Kidney (tissue), 14 donors: Measurements from ENCODE around the gene FBXL7. TPM values are rescaled to one million over a fixed set of nuclear protein-coding genes. Genes with fewer than 3 reads are reported as not detected.

Experiments used
- DNase-seq, 5 donors: peaks; one replicate each; pipeline ENCODE4 v3.0.0-alpha.2; 2013 to 2020
- FAIRE-seq: peaks from 2 replicates; lab custom pipeline; 2012; peaks lifted over from hg19 to GRCh38; lab: Jason Lieb, UNC
- H3K27ac ChIP-seq, 2 donors: one replicate each; pipeline ENCODE4 v1.7.0; 2013; ENCODE audit warnings: low read depth in 2 of 2, low read length in 2 of 2, inconsistent platforms in 1 of 2
- H3K27me3 ChIP-seq: one replicate; pipeline ENCODE4 v1.7.1; 2013; ENCODE audit warnings: low read length, inconsistent platforms; ENCODE audit not compliant: control insufficient read depth, insufficient read depth
- H3K36me3 ChIP-seq, 3 donors: one replicate each; pipeline versions ENCODE4 v1.7.0 to v1.7.1; 2013; ENCODE audit warnings: low read length in 3 of 3, control low read depth in 1 of 3, inconsistent platforms in 1 of 3; ENCODE audit not compliant: insufficient read depth in 3 of 3, control insufficient read depth in 2 of 3
- H3K4me1 ChIP-seq, 3 donors: one replicate each; pipeline versions ENCODE4 v1.7.0 to v1.7.1; 2013; ENCODE audit warnings: low read length in 3 of 3, inconsistent platforms in 1 of 3, low read depth in 1 of 3; ENCODE audit not compliant: control insufficient read depth in 2 of 3, insufficient read depth in 2 of 3
- H3K4me3 ChIP-seq, 3 donors: one replicate each; pipeline versions ENCODE4 v1.7.0 to v1.8.1; 2013; ENCODE audit warnings: low read length in 3 of 3, control low read depth in 1 of 3, inconsistent platforms in 1 of 3
- H3K9ac ChIP-seq, 3 donors: one replicate each; pipeline versions ENCODE4 v1.7.0 to v1.7.1; 2013; ENCODE audit warnings: low read length in 3 of 3, control low read depth in 1 of 3, inconsistent platforms in 1 of 3
- H3K9me3 ChIP-seq, 3 donors: one replicate each; pipeline versions ENCODE4 v1.7.0 to v1.7.1; 2013; ENCODE audit warnings: low read length in 3 of 3, control low read depth in 1 of 3, inconsistent platforms in 1 of 3; ENCODE audit not compliant: control insufficient read depth in 2 of 3, insufficient read depth in 1 of 3
- CTCF ChIP-seq: IDR thresholded peaks from 3 replicates; pipeline ENCODE4 v1.5.1; 2012; ENCODE audit warnings: mild to moderate bottlenecking, moderate library complexity, borderline replicate concordance; ENCODE audit not compliant: insufficient read depth; ENCODE audit errors: extremely low read depth
- intact Hi-C: fragments of 100-400 bp; cut with DNase I; formaldehyde crosslinking; loops from one replicate; pipeline ENCODE4 v1.11.1; 2022
- polyA plus RNA-seq: library from polyadenylated mRNA; stranded (reverse); fragments of 350-450 nt; fragmentation: Illumina TruSeq; extraction: RNeasy Lipid Tissue Mini Kit (QIAGEN cat#74804); gene quantifications from one replicate; pipeline ENCODE4 v1.2.3, GENCODE V29; 2014; ENCODE audit warnings: low read depth, low replicate concordance; ENCODE audit not compliant: insufficient read depth
- total RNA-seq: library from RNA; stranded (reverse); fragmentation: NEBNext Ultra II Directional; extraction: Animal tissue kit (Norgen Biotek cat#: 25700); gene quantifications from one replicate; pipeline ENCODE4 v1.2.1, GENCODE V29; 2021
- donor health status: control.
- donor health status: control.
- donor health status: control.
- donor health status: control.
- donor health status: control.
- donor health status: DM: yes; HTN: yes; CAD: no.
- donor health status: Normal renal cell carcinoma (clear cell type).

Gene FBXL7
- total and polyA plus RNA-seq, 2 donors from 2014 or later: 3.9 to 6.1 TPM

DNA sequence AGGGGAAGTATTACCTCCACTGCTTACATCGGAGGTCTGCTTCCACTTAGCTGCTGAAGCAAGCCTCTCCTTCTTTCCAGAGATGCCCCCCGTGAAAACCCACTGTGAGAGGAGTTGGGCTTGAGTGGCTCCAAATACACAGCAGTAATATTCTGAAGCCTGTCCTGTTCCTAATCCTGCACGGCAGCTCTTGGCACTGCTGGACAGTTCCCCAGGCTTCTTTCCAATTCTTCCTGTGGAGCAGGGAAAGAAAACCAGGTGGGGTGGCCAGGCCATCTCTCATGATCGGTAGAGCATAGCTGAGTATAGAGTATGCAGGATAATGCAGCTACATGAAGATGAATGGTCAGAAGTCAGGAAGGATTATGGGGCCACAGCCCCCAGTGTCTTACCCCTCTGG, 344.3 kb downstream of the FBXL7 start:
- H3K4me1 ChIP-seq: no peaks in the 10 kb centered on the region
- DNase-seq (peak in 1 of 5 donors; percentile 12), FAIRE-seq (no peak)
- H3K36me3 ChIP-seq: no peaks in the 10 kb centered on the region
- H3K9ac ChIP-seq: no peak overlapping the region
- H3K27me3 ChIP-seq: no peaks in the 10 kb centered on the region
- no peak overlapping the region for H3K4me3 ChIP-seq
- H3K9me3 ChIP-seq: no peaks in the 10 kb centered on the region
- intact Hi-C loops: no loop called here
- H3K27ac ChIP-seq: no peak overlapping the region
- TF ChIP-seq CTCF: no peak

DNA sequence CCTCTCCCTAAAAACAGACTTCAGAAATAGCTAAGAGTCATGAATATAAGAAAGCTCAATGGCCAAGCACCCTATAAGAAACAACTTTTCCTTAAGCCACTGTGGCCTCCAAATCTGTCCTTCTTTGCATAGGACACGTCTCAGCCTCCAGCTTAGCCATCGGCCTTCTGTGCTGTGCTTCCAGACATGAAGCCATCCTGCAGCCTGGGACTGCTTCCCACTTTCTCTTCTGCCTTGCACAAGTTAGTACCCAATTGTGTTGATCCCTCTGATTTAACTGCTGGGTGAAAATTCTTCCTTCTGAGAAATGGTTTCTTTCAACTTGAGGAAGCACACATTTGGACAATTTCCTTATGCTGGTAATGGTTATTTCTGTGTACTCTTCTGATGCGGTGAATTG, 344.9 kb downstream of the FBXL7 start:
- intact Hi-C loops: no loop called here
- DNase-seq: no peak

GRCh38 chr5:15850536-15850935, 350.6 kb downstream of the FBXL7 start:
- Histone ChIP-seq H3K4me1 (no peaks in the 10 kb centered on the region), H3K9ac (no peak overlapping the region), H3K27ac (no peak overlapping the region), H3K4me3 (no peak overlapping the region), H3K9me3 (no peaks in the 10 kb centered on the region), H3K36me3 (no peaks in the 10 kb centered on the region), H3K27me3 (no peaks in the 10 kb centered on the region)
- no peak for FAIRE-seq
- intact Hi-C loops: no loop called here
- no peak for TF ChIP-seq CTCF
- DNase-seq: no peak

More for the DNA sequence above, 344.9 kb downstream of the FBXL7 start:
- Histone ChIP-seq H3K4me3 (no peak overlapping the region), H3K4me1 (no peaks in the 10 kb centered on the region), H3K9ac (no peak overlapping the region), H3K9me3 (no peaks in the 10 kb centered on the region), H3K27me3 (no peaks in the 10 kb centered on the region), H3K27ac (no peak overlapping the region), H3K36me3 (no peaks in the 10 kb centered on the region)
- TF ChIP-seq CTCF: no peak
- FAIRE-seq: no peak

GRCh38 chr5:15850939-15851341, 351.0 kb downstream of the FBXL7 start:
- H3K36me3 ChIP-seq: no peaks in the 10 kb centered on the region
- no peak overlapping the region for H3K4me3 ChIP-seq
- H3K27me3 ChIP-seq: no peaks in the 10 kb centered on the region
- no peaks in the 10 kb centered on the region for H3K4me1 ChIP-seq
- H3K27ac ChIP-seq: no peak overlapping the region
- no peaks in the 10 kb centered on the region for H3K9me3 ChIP-seq
- DNase-seq: peak in 1 of 5 donors; percentile 9
- H3K9ac ChIP-seq: no peak overlapping the region
- no peak for TF ChIP-seq CTCF
- FAIRE-seq: no peak
- intact Hi-C loops: no loop called here
